H1 (cell line): ENCODE measurements around the gene TRO. TPM values are rescaled to one million over a fixed set of nuclear protein-coding genes. Genes with fewer than 3 reads are reported as not detected.

Experiments used
- CTCF ChIA-PET: fragments of 300-600 bp; sonication (Branson Sonifier 250); formaldehyde crosslinking; loops from one replicate; lab custom pipeline; 2021; ENCODE audit not compliant: partially characterized antibody; lab: Charles Lee
- POLR2A ChIA-PET: fragments of 300-600 bp; sonication (Branson Sonifier 250); formaldehyde crosslinking; loops from one replicate; lab custom pipeline; 2021; ENCODE audit warnings: inconsistent platforms; ENCODE audit not compliant: partially characterized antibody; lab: Charles Lee
- DNase-seq, 2 experiments: peaks; one replicate each; pipeline versions ENCODE4 v3.0.0 to v3.0.0-alpha.2; 2010 to 2022; ENCODE audit warnings: low spot score in 2 of 2, low read depth in 1 of 2, mixed read lengths in 1 of 2
- FAIRE-seq: peaks from 2 replicates; lab custom pipeline; 2011; peaks lifted over from hg19 to GRCh38; lab: Jason Lieb, UNC
- H2AFZ ChIP-seq: 2 replicates; pipeline ENCODE4 v1.8.1; 2012; ENCODE audit warnings: low read length, inconsistent platforms
- H2AK5ac ChIP-seq: 2 replicates; pipeline ENCODE4 v1.6.1; 2013; ENCODE audit warnings: low read depth, low read length
- H2BK120ac ChIP-seq: replicated peaks from 2 replicates; pipeline ENCODE3; 2013; ENCODE audit warnings: low read depth, low read length, inconsistent platforms
- H2BK12ac ChIP-seq: 2 replicates; pipeline ENCODE4 v1.6.1; 2013; ENCODE audit warnings: low read depth, low read length
- H2BK15ac ChIP-seq: 2 replicates; pipeline ENCODE4 v1.6.1; 2013; ENCODE audit warnings: low read length
- H2BK20ac ChIP-seq: 2 replicates; pipeline ENCODE4 v1.6.1; 2013; ENCODE audit warnings: low read length
- H2BK5ac ChIP-seq: 2 replicates; pipeline ENCODE4 v1.6.1; 2013; ENCODE audit warnings: low read depth, low read length
- H3K14ac ChIP-seq: 2 replicates; pipeline ENCODE4 v1.6.1; 2013; ENCODE audit warnings: inconsistent platforms; ENCODE audit not compliant: insufficient read length
- H3K18ac ChIP-seq: 2 replicates; pipeline ENCODE4 v1.6.1; 2013; ENCODE audit warnings: low read length; ENCODE audit errors: extremely low read depth
- H3K23ac ChIP-seq: 2 replicates; pipeline ENCODE4 v1.6.1; 2013; ENCODE audit warnings: inconsistent platforms; ENCODE audit not compliant: insufficient read length
- H3K23me2 ChIP-seq: 2 replicates; pipeline ENCODE4 v1.6.1; 2013; ENCODE audit warnings: low read depth, low read length
- H3K27ac ChIP-seq: 2 replicates; pipeline ENCODE4 v1.6.1; 2011; ENCODE audit warnings: low read depth, low read length, inconsistent platforms
- H3K27me3 ChIP-seq, 4 experiments: replicated peaks in 1 of 4; 1 replicate in 1 of 4; 2 replicates in 3 of 4; pipeline versions ENCODE4 v1.6.1 to v1.8.1; 2011 to 2013; ENCODE audit warnings: low read length in 3 of 4, mild to moderate bottlenecking in 3 of 4, inconsistent platforms in 2 of 4, mixed read lengths in 2 of 4, moderate library complexity in 1 of 4; ENCODE audit not compliant: control insufficient read depth in 3 of 4, insufficient read depth in 3 of 4; ENCODE audit errors: extremely low read depth in 1 of 4
- H3K36me3 ChIP-seq, 4 experiments: 2 replicates each; pipeline versions ENCODE4 v1.6.1 to v1.8.1; 2011 to 2013; ENCODE audit warnings: mild to moderate bottlenecking in 4 of 4, low read length in 3 of 4, moderate library complexity in 2 of 4, control low read depth in 1 of 4, inconsistent platforms in 1 of 4; ENCODE audit not compliant: insufficient read depth in 4 of 4, control insufficient read depth in 2 of 4
- H3K4ac ChIP-seq: replicated peaks from 2 replicates; pipeline ENCODE3; 2013; ENCODE audit warnings: low read length, low read depth, mixed read lengths, inconsistent platforms; ENCODE audit not compliant: insufficient read length
- H3K4me1 ChIP-seq, 4 experiments: replicated peaks in 1 of 4; 1 replicate in 1 of 4; 2 replicates in 3 of 4; pipeline versions ENCODE4 v1.6.1 to v1.8.1; 2011 to 2013; ENCODE audit warnings: low read length in 3 of 4, inconsistent platforms in 2 of 4, mixed read lengths in 1 of 4; ENCODE audit not compliant: insufficient read depth in 4 of 4, control insufficient read depth in 3 of 4
- H3K4me2 ChIP-seq, 2 experiments: 2 replicates each; pipeline versions ENCODE4 v1.6.1 to v1.8.1; 2011 to 2013; ENCODE audit warnings: low read depth in 2 of 2, low read length in 2 of 2, control low read depth in 1 of 2, inconsistent platforms in 1 of 2, mild to moderate bottlenecking in 1 of 2; ENCODE audit not compliant: insufficient read depth in 1 of 2
- H3K4me3 ChIP-seq, 4 experiments: fragments of 200-600, 300-600 bp in 1 of 4; sonication (generic), shearing (Covaris generic), sonication (Bioruptor Twin) in 1 of 4; 2 replicates each; pipeline versions ENCODE4 v1.5.1 to v1.8.1; 2011 to 2016; ENCODE audit warnings: low read length in 4 of 4, low read depth in 3 of 4, control low read depth in 2 of 4, inconsistent platforms in 2 of 4, mild to moderate bottlenecking in 2 of 4, mixed read lengths in 1 of 4, moderate library complexity in 1 of 4; ENCODE audit not compliant: insufficient read depth in 2 of 4; ENCODE audit errors: extremely low read depth in 1 of 4
- H3K56ac ChIP-seq: replicated peaks from 2 replicates; pipeline ENCODE3; 2013; ENCODE audit warnings: low read depth, mild to moderate bottlenecking, mixed read lengths, low read length, inconsistent platforms; ENCODE audit not compliant: insufficient read length
- H3K79me1 ChIP-seq: 2 replicates; pipeline ENCODE4 v1.6.1; 2013; ENCODE audit warnings: low read depth, low read length, control low read depth
- H3K79me2 ChIP-seq, 2 experiments: 2 replicates each; pipeline versions ENCODE4 v1.6.1 to v1.8.1; 2012 to 2013; ENCODE audit warnings: low read length in 2 of 2, mild to moderate bottlenecking in 2 of 2, inconsistent platforms in 1 of 2; ENCODE audit not compliant: insufficient read depth in 2 of 2, control insufficient read depth in 1 of 2
- H3K9ac ChIP-seq, 4 experiments: replicated peaks in 1 of 4; 1 replicate in 1 of 4; 2 replicates in 3 of 4; pipeline versions ENCODE4 v1.6.1 to v1.8.1; 2011 to 2013; ENCODE audit warnings: low read depth in 3 of 4, low read length in 3 of 4, control low read depth in 2 of 4, mild to moderate bottlenecking in 2 of 4, moderate library complexity in 2 of 4, inconsistent platforms in 1 of 4; ENCODE audit errors: extremely low read depth in 1 of 4
- H3K9me3 ChIP-seq, 2 experiments: 2 replicates each; pipeline versions ENCODE4 v1.6.1 to v1.8.1; 2012 to 2013; ENCODE audit warnings: mild to moderate bottlenecking in 2 of 2, moderate library complexity in 2 of 2, control low read depth in 1 of 2, inconsistent platforms in 1 of 2, low read depth in 1 of 2, low read length in 1 of 2, mixed read lengths in 1 of 2; ENCODE audit not compliant: insufficient read depth in 2 of 2
- H4K20me1 ChIP-seq, 2 experiments: replicated peaks in 1 of 2; 2 replicates each; pipeline versions ENCODE3 to v1.8.1; 2011 to 2013; ENCODE audit warnings: inconsistent platforms in 2 of 2, low read length in 2 of 2, mild to moderate bottlenecking in 1 of 2; ENCODE audit not compliant: insufficient read depth in 2 of 2, control insufficient read depth in 1 of 2
- H4K5ac ChIP-seq: 2 replicates; pipeline ENCODE4 v1.6.1; 2013; ENCODE audit warnings: low read length, low read depth, mixed read lengths, inconsistent platforms; ENCODE audit not compliant: insufficient read length
- H4K8ac ChIP-seq: 2 replicates; pipeline ENCODE4 v1.8.0; 2013; ENCODE audit warnings: mild to moderate bottlenecking, moderate library complexity, low read length, inconsistent platforms; ENCODE audit not compliant: insufficient read depth; ENCODE audit errors: extremely low read depth
- H4K91ac ChIP-seq: replicated peaks from 2 replicates; pipeline ENCODE3; 2013; ENCODE audit warnings: low read length, mixed read lengths, inconsistent platforms; ENCODE audit not compliant: insufficient read length
- ATF3 ChIP-seq: IDR thresholded peaks from 2 replicates; pipeline ENCODE4 v1.6.1; 2011; ENCODE audit warnings: low read depth, mild to moderate bottlenecking, low read length; ENCODE audit not compliant: insufficient read depth
- CBX8 ChIP-seq: fragments of 300-800, 300-1000 bp; sonication (generic); IDR thresholded peaks from 2 replicates; pipeline ENCODE4 v1.7.1; 2016; ENCODE audit warnings: low read depth, low read length, borderline replicate concordance
- CEBPB ChIP-seq: IDR thresholded peaks from 2 replicates; pipeline ENCODE4 v1.6.1; 2012; ENCODE audit warnings: low read depth, low read length
- CHD1 ChIP-seq: IDR thresholded peaks from 2 replicates; pipeline ENCODE4 v1.6.1; 2012; ENCODE audit warnings: low read depth, low read length, improper control_type of control experiment
- JUND ChIP-seq: IDR thresholded peaks from 2 replicates; pipeline ENCODE4 v1.6.1; 2011; ENCODE audit warnings: mild to moderate bottlenecking, improper control_type of control experiment, low read length
- POLR2AphosphoS5 ChIP-seq: IDR thresholded peaks from 2 replicates; pipeline ENCODE4 v1.6.1; 2011; ENCODE audit warnings: low read depth, low read length
- TBP ChIP-seq: IDR thresholded peaks from 2 replicates; pipeline ENCODE4 v1.6.1; 2011; ENCODE audit warnings: low read depth, low read length, improper control_type of control experiment
- TCF12 ChIP-seq: IDR thresholded peaks from 2 replicates; pipeline ENCODE4 v1.6.1; 2011; ENCODE audit warnings: low read depth, mild to moderate bottlenecking, low read length
- ZNF274 ChIP-seq: IDR thresholded peaks from 2 replicates; pipeline ENCODE4 v1.7.0; 2012; ENCODE audit warnings: low read length, borderline replicate concordance; ENCODE audit errors: extremely low read depth
- polyA plus RNA-seq, 7 experiments: library from polyadenylated mRNA; depleted of rRNA in 3 of 7; stranded (reverse) in 5 of 7; unstranded in 2 of 7; fragments of >200 nt in 5 of 7; fragments of 200-250 nt in 2 of 7; gene quantifications; 1 replicate in 5 of 7; 2 replicates in 1 of 7; 4 replicates in 1 of 7; pipeline versions ENCODE4 v1.2.1 to v1.2.3, GENCODE V29; 2011 to 2013; ENCODE audit warnings: missing spikeins in 2 of 7, mixed read lengths in 2 of 7
- total RNA-seq: library from RNA; stranded (reverse); fragmentation: NEBNext Ultra II Directional; extraction: Animal tissue kit (Norgen Biotek cat#: 25700); gene quantifications from 2 replicates; pipeline ENCODE4 v1.2.1, GENCODE V29; 2021

TRO gene
- total and polyA plus RNA-seq, 2 of the 8 experiments (the other 6 are each of a cell fraction or from before 2014, with no cell fraction given), result 49.5 to 57.6 TPM

GRCh38 chrX:54979432-54979831 lies 58.8 kb downstream of the TRO start:
- no peak overlapping the region for H2BK5ac ChIP-seq
- CTCF ChIA-PET, result no interaction called here
- no peak overlapping the region for H3K23ac ChIP-seq
- H3K14ac ChIP-seq, result no peak overlapping the region
- H2AFZ ChIP-seq, result no peak overlapping the region
- FAIRE-seq, result no peak
- no peaks in the 10 kb centered on the region for H3K23me2 ChIP-seq
- no peaks in the 10 kb centered on the region for H3K79me1 ChIP-seq
- no peaks in the 10 kb centered on the region for H3K27me3 ChIP-seq
- H3K4ac ChIP-seq, result no peak overlapping the region
- no peak overlapping the region for H3K9ac ChIP-seq
- H2BK12ac ChIP-seq, result no peak overlapping the region
- H4K20me1 ChIP-seq, result no peaks in the 10 kb centered on the region
- H3K56ac ChIP-seq, result no peak overlapping the region
- no peak overlapping the region for H3K4me3 ChIP-seq
- no peak overlapping the region for H2BK20ac ChIP-seq
- H3K4me1 ChIP-seq, result no peaks in the 10 kb centered on the region
- no peak overlapping the region for H3K18ac ChIP-seq
- H2AK5ac ChIP-seq, result no peak overlapping the region
- no peak overlapping the region for H3K4me2 ChIP-seq
- TF ChIP-seq JUND (no peak), TBP (no peak), ATF3 (no peak), CBX8 (no peak), POLR2AphosphoS5 (no peak), TCF12 (no peak), CHD1 (no peak), CEBPB (no peak), ZNF274 (no peak)
- H3K79me2 ChIP-seq, result no peaks in the 10 kb centered on the region
- H3K36me3 ChIP-seq, result no peaks in the 10 kb centered on the region
- no peak overlapping the region for H3K27ac ChIP-seq
- no peak overlapping the region for H2BK15ac ChIP-seq
- H4K5ac ChIP-seq, result no peak overlapping the region
- H4K91ac ChIP-seq, result no peak overlapping the region
- no peak overlapping the region for H4K8ac ChIP-seq
- DNase-seq, result no peak
- POLR2A ChIA-PET, result no interaction called here
- H3K9me3 ChIP-seq, result no peaks in the 10 kb centered on the region; a peak in 1 of 4 replicates
- H2BK120ac ChIP-seq, result no peak overlapping the region
